GM18873 (cell line): Measurements from ENCODE around the gene PEX11G.
"Not testable (repeated sequence)": the region's sequence is repeated elsewhere in the genome, so short reads cannot be mapped to it uniquely, and the experiment has no call there.

Experiments used
- ATAC-seq: cut with Tn5 transposase; IDR thresholded peaks from one replicate; pipeline ENCODE4 v1.9.1; 2021; ENCODE audit warnings: mild to moderate bottlenecking, moderate library complexity, moderate number of reproducible peaks; ENCODE audit not compliant: unreplicated experiment, low FRiP score

The PEX11G gene

DNA sequence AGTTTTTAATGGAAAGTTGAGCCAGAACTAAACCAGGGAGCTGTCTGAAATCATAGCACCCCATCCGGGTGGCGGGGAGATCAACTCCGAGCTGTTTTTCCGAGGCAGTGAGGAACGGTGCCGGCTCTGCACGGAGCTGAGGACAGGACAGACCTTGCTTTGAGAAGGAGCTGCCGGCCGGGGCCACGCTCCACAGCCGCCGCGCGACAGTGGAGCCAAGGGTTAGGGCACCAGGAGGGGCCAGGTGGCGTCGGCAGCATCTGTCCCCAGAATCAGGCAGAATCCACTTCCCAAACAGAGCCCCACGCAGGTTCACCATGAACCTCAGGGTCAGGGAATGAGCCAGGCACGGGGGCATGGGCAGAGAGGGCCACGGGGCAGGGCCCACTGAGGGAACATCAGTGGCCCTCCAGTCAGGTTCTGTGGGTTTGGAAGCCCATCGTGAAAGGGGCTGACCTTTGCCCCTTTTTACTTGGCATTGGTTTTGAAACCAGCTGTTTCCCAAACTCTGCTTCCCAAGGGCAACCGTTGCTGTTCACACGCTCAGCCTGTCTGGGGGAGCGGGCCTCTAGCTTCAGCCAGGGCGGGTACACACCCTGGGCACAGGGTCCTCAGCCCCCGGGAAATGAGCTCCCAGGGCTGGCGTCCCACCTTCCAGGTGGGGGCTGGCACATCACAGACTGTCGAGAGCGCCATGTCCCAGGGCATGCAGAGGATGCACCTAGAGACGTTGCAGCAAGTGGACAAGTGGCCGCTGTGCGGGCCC is 18.1 kb downstream of the PEX11G start:
- no peak for ATAC-seq

DNA sequence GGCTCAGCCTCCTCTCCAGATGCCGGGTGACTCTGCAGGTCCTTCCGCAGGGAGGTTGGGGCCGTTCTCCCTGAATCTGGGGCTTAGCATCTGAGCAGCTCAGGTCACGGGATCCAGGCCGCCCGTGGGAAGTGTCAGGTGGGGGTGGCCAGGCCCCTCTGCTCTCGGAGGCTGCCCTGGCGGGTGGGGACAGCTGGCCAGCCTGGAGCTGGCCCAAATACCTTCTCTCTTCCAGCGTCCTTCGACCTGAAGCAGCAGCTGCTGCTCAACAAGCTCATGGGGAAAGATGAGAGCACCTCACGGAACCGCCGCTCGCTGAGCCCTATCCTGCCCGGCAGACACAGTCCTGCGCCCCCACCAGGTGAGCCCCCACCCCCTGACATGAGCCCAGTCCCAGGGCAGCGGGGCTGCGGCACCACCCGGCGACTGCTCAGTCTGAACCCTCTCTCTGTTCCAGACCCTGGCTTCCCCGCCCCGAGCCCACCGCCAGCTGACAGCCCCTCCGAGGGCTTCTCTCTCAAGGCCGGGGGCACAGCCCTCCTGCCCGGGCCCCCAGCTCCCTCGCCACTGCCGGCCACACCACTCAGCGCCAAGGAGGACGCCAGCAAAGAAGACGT is 19.1 kb downstream of the PEX11G start:
- no peak for ATAC-seq

GRCh38 chr19:7468840-7469239 is 20.0 kb downstream of the PEX11G start:
- no peak for ATAC-seq

DNA sequence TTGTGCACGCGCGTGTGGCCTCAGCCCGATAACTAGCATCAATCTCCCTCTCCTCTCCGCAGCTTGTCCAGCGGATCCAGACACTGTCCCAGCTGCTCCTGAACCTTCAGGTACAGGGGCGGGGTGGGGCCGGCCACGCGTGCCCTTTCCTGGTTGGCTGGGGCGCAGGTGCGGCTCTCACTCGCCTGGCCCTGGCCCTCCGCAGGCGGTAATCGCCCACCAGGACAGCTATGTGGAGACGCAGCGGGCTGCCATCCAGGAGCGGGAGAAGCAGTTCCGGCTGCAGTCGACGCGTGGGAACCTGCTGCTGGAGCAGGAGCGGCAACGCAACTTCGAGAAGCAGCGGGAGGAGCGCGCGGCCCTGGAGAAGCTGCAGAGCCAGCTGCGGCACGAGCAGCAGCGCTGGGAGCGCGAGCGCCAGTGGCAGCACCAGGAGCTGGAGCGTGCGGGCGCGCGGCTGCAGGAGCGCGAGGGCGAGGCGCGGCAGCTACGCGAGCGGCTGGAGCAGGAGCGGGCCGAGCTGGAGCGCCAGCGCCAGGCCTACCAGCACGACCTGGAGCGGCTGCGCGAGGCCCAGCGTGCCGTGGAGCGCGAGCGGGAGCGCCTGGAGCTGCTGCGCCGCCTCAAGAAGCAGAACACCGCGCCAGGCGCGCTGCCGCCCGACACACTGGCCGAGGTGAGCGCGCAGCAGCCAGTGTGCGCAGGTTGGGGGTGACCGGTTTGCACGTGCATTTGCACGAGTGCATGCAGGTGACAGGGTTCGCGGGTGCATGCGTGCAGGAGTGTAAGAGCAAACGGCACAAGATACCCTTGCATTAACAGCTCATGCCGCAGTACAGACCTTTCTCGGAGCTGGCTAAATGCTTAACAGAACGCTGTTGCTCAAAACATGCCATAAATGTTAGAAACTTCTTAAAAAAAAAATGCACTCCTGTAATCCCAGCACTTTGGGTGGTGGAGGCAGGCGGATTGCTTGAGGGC is 21.5 kb downstream of the PEX11G start:
- no peak for ATAC-seq

DNA sequence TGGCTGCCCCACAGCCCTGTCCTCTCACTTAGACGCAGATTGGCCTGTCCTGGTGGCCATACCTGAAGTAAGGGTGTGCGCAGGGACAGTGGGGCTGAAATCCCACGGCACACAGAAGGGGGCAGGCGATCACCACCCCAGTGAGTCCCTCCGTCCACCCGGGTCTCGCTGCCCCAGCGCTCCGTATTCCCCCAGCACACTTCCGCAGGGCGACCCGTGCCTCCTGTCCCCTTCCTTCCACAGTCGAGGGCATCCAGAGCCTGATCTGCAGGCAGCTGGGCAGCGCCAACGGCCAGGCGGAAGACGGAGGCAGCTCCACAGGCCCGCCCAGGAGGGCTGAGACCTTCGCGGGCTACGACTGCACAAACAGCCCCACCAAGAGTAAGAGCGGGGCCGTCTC is 25.3 kb downstream of the PEX11G start:
- ATAC-seq: no peak

DNA sequence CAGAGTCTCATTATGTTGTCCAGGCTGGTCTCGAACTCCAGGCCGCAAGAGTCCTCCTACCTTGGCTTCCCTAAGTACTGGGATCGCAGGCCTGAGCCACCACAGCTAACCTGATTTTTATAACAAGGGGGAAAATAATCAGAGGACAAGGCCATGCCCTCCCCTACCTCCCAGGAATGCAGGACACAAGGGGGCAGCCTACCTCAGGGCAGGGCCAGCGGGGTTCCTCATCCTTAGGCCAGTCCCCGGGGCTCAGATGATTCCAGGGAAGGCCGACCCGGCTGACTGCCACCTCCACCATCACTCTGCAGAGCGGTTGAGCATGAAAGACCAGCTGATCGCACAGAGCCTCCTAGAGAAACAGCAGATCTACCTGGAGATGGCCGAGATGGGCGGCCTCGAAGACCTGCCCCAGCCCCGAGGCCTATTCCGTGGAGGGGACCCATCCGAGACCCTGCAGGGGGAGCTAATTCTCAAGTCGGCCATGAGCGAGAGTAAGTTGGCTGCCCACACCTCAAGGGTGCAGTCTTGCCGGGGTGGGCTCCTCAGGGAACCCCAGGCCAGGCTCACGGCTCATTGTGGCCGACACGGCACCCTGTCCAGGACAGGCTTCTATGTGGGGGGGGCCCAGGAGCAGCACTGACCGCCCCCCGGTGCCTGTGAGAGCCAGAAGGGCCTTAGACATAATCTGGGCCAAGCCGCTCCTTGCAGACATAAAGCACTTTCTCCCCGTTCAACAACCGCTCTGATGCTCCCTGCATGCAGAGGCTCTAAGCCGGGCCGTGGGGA is 26.8 kb downstream of the PEX11G start:
- ATAC-seq: no peak

DNA sequence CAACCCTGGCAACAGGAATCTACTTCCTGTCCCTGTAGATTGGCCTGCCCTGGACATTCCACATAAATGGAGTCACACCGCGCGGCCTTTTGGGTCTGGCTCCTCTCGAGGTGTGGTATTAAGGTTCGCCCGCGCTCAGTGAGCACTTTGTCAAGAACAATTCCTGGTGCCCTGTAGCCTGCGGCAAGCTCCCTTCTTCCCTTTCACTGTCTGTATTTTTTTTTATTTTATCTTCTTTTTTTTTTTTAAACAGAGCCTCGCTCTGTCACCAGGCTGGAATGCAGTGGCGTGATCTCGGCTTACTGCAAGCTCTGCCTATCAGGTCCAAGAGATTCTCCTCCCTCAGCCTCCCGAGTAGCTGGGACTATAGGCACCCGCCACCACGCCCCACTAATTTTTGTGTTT is 28.3 kb downstream of the PEX11G start:
- ATAC-seq: no peak

DNA sequence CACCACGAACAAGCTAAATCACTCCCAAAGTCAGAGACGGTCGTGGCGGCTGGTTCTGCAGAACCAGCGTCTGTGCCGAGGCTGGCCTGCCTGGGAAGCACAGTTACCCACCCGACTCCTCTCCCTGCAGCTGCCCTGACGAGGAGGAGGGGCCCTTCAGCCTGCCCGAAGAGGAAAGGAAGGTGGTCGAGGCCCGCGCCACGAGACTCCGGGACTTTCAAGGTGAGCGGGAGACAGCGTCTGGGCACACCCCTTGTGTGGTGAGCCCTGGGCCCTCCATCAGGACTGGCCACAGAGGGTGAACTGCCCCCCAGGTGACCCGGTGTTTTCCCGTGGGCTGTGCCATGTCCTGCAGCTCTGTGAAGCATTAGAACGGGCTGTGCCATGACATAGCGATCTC is 29.1 kb downstream of the PEX11G start:
- ATAC-seq: no peak

DNA sequence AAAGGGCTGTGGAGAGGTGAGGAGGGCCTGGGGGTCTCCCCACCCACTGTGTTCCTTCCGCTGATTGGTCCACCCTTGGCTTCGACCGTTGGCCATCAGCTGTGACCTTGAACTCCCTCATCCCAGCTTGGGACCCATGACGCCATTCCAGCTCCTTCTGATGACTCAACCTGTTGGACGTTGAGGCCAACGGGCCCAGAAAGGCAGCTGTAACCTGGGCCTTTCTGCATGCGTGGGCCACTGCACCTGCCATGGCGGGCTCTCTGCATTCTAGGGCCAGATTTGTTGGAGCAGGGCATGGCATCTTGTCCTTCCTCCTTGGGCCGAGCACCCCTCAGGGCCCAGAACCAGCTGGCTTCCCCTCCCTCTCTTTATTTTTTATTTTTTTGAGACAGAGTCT is 30.2 kb downstream of the PEX11G start:
- no peak for ATAC-seq

GRCh38 chr19:7456964-7457541 is 31.8 kb downstream of the PEX11G start:
- no peak for ATAC-seq

DNA sequence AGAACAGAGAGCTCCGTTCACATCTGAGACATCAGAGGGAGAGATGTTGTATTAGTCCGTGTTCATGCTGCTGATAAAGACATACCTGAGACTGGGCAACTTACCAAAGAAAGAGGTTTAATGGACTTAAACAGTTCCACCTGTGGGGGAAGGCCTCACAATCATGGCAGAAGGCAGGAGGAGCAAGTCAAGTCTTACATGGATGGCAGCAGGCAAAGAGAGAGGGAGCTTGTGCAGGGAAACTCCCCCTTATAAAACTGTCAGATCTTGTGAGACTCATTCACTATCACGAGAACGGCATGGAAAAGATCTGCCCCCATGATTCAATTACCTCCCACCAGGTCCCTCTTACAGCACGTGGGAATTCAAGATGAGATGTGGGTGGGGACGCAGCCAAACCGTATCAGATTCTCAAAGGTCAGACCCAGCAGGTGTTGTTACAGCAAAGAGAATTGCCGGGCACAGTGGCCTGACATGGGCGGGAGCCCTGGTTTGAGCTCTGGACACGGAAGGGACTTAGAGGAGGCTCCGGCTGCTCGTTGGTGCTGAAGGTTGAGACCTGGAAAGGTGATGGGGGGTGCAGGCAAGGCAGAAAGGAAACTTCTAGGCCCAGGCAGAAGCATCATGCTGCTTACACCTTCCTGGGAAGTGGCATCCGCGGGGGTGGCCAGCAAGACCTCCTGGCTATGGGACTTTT is 33.1 kb downstream of the PEX11G start:
- no peak for ATAC-seq

GRCh38 chr19:7454998-7455397 is 33.8 kb downstream of the PEX11G start:
- no peak for ATAC-seq

DNA sequence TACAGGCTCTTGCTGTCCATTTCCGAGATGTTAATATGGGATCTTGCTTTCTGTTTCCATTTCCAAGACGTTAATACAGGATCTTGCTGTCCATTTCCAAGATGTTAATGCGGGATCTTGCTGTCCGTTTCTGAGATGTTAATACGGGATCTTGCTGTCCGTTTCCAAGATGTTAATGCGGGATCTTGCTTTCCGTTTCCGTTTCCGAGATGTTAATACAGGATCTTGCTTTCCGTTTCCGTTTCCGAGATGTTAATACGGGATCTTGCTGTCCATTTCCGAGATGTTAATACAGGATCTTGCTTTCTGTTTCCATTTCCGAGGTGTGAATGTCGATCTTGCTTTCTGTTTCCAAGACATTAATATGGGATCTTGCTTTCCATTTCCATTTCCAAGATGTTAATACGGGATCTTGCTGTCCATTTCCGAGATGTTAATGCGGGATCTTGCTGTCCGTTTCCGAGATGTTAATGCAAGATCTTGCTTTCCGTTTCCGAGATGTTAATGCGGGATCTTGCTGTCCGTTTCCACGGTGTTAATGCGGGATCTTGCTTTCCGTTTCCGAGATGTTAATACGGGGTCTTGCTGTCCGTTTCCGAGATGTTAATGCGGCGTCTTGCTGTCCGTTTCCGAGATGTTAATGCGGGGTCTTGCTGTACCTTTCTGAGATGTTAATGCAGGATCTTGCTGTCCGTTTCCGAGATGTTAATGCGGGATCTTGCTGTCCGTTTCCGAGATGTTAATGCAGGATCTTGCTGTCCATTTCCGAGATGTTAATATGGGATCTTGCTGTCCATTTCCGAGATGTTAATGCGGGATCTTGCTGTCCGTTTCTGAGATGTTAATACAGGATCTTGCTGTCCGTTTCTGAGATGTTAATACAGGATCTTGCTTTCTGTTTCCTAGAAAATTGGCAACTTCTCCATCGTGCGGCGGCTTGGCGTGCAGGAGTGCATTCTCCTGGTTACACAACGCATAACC is 38.3 kb downstream of the PEX11G start:
- no peak for ATAC-seq

DNA sequence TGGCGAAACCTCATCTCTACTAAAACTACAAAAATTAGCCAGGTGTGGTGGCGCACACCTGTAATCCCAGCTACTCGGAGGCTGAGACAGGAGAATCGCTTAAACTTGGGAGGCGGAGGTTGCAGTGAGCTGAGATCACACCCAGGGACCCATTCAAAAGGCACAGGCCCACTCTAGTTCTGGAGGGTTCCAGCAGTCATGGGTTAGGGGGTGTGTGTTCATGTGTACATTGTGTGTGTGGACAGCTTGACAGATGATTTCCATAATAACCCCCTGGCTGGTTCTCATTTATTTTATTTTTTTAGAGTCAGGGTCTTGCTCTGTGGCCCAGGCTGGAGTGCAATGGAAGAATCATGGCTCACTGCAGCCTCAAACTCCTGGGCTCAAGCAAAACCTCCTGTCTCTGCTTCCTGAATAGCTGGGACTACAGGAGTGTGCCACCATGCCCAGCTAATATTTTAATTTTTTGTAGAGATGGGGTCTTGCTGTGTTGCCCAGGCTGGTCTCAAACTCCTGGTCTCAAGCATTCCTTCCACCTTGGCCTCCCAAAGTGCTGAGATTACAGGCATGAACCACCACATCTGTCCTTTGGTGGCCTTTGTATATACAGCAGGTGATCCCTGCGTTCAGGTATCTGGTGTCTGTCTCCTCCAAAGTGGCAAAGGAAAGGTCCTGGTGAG is 39.3 kb downstream of the PEX11G start:
- not testable (repeated sequence) for ATAC-seq

DNA sequence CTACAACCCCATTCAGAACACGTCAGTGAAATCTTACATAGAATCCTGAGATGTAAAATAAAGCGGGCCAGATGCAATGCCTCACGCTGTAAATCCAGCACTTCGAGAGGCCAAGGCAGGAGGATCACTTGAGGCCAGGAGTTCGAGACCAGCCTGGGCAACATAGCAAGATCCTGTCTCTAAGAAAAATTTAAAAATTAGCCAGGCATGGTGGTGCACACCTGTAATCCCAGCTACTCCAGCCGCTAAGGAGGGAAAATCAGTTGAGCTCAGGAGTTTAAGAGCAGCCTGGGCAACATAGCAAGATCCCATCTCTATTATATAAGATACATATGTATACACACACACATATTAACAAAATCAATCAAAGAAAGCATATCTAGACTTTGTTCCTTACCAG is 41.2 kb downstream of the PEX11G start:
- no peak for ATAC-seq

DNA sequence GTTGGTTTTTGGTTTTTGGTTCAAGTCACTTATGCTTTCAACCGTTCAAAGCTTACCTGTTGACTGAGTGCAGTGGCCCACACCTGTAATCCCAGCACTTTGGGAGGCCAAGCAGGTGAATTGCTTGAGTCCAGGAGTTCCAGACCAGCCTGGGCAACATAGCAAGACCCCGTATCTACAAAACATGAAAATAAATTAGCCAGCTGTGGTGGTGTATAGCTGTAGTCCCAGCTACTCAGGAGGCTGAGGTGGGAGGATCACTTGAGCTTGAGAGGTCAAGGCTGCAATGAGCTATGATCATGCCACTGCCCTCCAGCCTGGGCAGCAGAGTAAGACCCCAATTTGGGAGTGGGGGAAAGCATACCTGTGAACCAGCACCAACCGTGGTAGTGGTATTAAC is 43.7 kb downstream of the PEX11G start:
- ATAC-seq: no peak

GRCh38 chr19:7444042-7444441 is 44.8 kb downstream of the PEX11G start:
- ATAC-seq: no peak

DNA sequence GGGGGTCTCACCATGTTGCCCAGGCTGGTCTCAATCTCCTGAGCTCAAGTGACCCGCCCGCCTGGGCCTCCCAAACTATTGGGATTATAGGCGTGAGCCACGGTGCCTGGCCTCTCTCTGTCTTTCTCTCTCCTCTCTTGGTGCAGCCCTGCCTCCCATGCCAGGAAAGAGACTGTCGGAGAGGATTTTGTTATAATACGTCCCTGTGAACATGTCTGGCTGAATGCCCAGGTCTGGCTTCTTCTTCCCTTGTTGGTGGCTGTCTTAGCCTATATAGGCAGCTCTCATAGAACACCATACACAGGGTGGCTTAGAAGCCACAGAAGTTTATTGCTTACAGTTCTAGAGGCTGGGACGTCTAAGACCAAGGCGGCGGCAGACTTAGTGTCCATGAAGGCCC is 46.4 kb downstream of the PEX11G start:
- ATAC-seq: no peak
